Ishikawa (cell line): ENCODE data around the gene EIF2B1.

Experiments
- CEBPB ChIP-seq: IDR thresholded peaks from 2 replicates; pipeline ENCODE4 v1.6.1; 2012
- MAX ChIP-seq: IDR thresholded peaks from 2 replicates; pipeline ENCODE4 v1.6.1; 2012
- REST ChIP-seq: IDR thresholded peaks from 2 replicates; pipeline ENCODE4 v1.6.1; 2012; ENCODE audit warnings: low read depth, mild to moderate bottlenecking
- YY1 ChIP-seq: IDR thresholded peaks from 2 replicates; pipeline ENCODE4 v1.6.1; 2012; ENCODE audit warnings: low read depth
- ZBTB7A ChIP-seq: IDR thresholded peaks from 2 replicates; pipeline ENCODE4 v1.6.1; 2012; ENCODE audit warnings: low read depth

- TF ChIP-seq MAX (no peak), CEBPB (no peak), REST (no peak), ZBTB7A (no peak), YY1 (no peak)
Observed at GRCh38 chr12:123573870-123574269, 59.6 kb downstream of the EIF2B1 start.
